ENCODE data around the gene S100A12. TPM values are rescaled to one million over a fixed set of nuclear protein-coding genes. Genes with fewer than 3 reads are reported as not detected.

Gene S100A12
- total and polyA plus RNA-seq, 8 donors, result 1.1 to 178 (median 3.4) TPM

DNA sequence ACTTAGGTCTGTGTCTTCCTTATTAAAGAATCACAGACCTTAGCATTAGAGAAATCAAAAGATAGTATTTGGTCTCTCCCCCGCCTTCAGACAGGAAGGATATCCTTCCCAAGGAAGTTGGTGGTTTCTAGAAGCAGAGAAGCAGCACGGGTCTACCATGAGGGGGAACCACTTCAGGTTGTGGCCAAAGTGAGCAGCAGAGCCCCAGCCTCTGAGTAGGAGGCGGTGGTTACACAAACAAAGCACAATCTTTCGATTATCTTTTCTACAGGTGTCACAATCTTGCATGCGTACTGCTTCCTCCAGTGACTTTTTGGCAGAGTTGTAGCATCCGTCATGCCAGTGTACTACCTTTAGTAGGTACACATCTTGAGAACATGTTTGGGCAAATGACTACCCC, 35.6 kb downstream of the S100A12 start:
- no peak for TF ChIP-seq CTCF (IDR thresholded peaks at IDR 0.05)
- no peaks in the 10 kb centered on the region for H3K36me3 ChIP-seq
- no peak for DNase-seq

GRCh38 chr1:153337980-153338853, 37.2 kb downstream of the S100A12 start:
- no peak overlapping the region for H3K4me3 ChIP-seq
- TF ChIP-seq CTCF (IDR thresholded peaks at IDR 0.05), result no peak
- no peaks in the 10 kb centered on the region for H3K27me3 ChIP-seq
- intact Hi-C loops (cut with DNase I), result no loop called here
- DNase-seq (no peak), ATAC-seq (no peak)
- no peaks in the 10 kb centered on the region for H3K4me1 ChIP-seq
- no peaks in the 10 kb centered on the region for H3K36me3 ChIP-seq
- H3K27ac ChIP-seq, result no peak overlapping the region
- no peaks in the 10 kb centered on the region for H3K9me3 ChIP-seq

More for the DNA sequence above, 35.6 kb downstream of the S100A12 start:
- H3K27ac ChIP-seq, result no peak overlapping the region
- no peaks in the 10 kb centered on the region for H3K9me3 ChIP-seq
- peaks cover 0 to 7% of the 10 kb centered on the region in 2 donors for H3K4me1 ChIP-seq
- ATAC-seq, result no peak
- H3K4me3 ChIP-seq, result no peak overlapping the region
- H3K27me3 ChIP-seq, result no peaks in the 10 kb centered on the region
- intact Hi-C loops (cut with DNase I), result no loop called here

DNA sequence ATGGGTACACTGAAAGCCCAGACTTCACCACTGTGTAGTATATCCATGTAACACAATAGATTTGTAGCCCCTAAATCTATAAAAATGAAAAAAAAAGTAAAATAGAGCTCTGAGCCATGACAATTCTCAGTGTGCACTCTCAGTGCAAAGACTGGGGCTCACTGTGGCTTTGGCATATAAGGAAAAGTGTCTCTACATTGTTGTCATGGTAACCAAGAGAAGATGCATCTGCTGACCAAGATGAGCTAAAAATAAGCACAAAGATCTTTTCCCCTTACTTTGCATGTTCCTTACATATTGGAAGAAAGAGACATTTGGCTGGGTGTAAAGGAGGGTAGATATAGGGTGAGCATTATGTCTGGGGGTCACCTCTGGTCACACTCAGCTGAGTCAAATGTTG, 38.8 kb downstream of the S100A12 start:
- Histone ChIP-seq H3K4me3 (no peak overlapping the region), H3K27ac (no peak overlapping the region), H3K4me1 (no peaks in the 10 kb centered on the region), H3K36me3 (no peaks in the 10 kb centered on the region), H3K9me3 (peaks cover 0 to 5% of the 10 kb centered on the region in 2 donors), H3K27me3 (no peaks in the 10 kb centered on the region)
- intact Hi-C loops (cut with DNase I), result no loop called here
- no peak for TF ChIP-seq CTCF (IDR thresholded peaks at IDR 0.05)
- DNase-seq (no peak), ATAC-seq (no peak)

DNA sequence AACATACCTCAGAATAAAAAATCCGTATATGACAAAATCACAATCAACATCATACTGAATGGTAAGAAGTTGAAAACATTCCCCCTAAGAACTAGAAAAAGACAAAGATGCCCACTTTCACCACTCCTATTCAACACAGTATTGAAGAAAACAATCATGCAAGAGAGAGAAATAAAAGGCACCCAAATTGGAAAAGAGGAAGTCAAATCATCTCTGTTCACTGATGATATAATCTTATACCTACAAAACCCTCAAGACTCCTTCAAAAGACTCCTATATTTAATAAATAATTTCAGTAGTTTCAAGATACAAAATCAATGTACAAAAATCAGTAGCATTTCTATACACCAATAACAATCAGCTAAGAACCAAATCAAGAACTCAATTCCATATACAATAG, 41.5 kb downstream of the S100A12 start:
- Histone ChIP-seq H3K4me1 (no peaks in the 10 kb centered on the region), H3K4me3 (no peak overlapping the region), H3K27me3 (no peaks in the 10 kb centered on the region), H3K9me3 (peaks cover 0 to 13% of the 10 kb centered on the region in 2 donors), H3K27ac (no peak overlapping the region), H3K36me3 (no peaks in the 10 kb centered on the region)
- intact Hi-C loops (cut with DNase I), result no loop called here
- ATAC-seq (no peak), DNase-seq (no peak)
- TF ChIP-seq CTCF (IDR thresholded peaks at IDR 0.05), result no peak

DNA sequence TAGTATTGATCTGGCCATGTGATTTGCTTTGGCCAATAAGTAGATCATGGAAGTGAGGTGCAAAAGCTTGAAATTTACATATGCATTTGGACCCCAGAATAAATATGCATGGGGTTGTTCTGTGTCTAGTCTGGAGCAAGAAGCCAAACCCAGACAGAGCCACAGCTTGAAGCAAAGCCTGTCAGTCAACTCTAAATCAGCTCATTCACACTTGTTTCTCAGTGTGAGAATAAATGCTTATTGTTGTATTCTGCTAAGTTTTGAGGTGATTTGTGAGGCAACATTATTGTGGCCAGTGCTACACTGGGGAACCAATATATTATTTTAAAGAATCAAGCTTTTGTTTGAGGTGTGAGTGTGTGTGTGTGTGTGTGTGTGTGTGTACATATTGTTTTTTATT, 50.5 kb downstream of the S100A12 start:
- TF ChIP-seq CTCF (IDR thresholded peaks at IDR 0.05), result no peak
- intact Hi-C loops (cut with DNase I), result no loop called here
- Histone ChIP-seq H3K4me3 (no peak overlapping the region), H3K36me3 (no peaks in the 10 kb centered on the region), H3K27ac (no peak overlapping the region), H3K27me3 (no peaks in the 10 kb centered on the region), H3K9me3 (peaks cover 0 to 36% of the 10 kb centered on the region in 2 donors), H3K4me1 (no peaks in the 10 kb centered on the region)
- DNase-seq (no peak), ATAC-seq (no peak)

Other genes starting within 250 kb of the S100A12 start
- gene SPRR2G, start 224.7 kb downstream of the S100A12 start, total RNA-seq, result not detected
- not detected for gene SPRR2G, start 224.7 kb downstream of the S100A12 start, polyA plus RNA-seq (ENCODE audit: insufficient read length in 6 of 6)
- not detected for gene LELP1, start 172.2 kb downstream of the S100A12 start, total RNA-seq
- not detected for gene LELP1, start 172.2 kb downstream of the S100A12 start, polyA plus RNA-seq (ENCODE audit: insufficient read length in 6 of 6)
- not detected for gene PRR9, start 158.0 kb downstream of the S100A12 start, total RNA-seq
- not detected for gene PRR9, start 158.0 kb downstream of the S100A12 start, polyA plus RNA-seq (ENCODE audit: insufficient read length in 6 of 6)
- gene LORICRIN, start 115.9 kb downstream of the S100A12 start, total RNA-seq, result not detected
- gene LORICRIN, start 115.9 kb downstream of the S100A12 start, polyA plus RNA-seq (ENCODE audit: insufficient read length in 6 of 6), result not detected
- not detected for gene PGLYRP3, start 62.7 kb downstream of the S100A12 start, total RNA-seq
- not detected for gene PGLYRP3, start 62.7 kb downstream of the S100A12 start, polyA plus RNA-seq (ENCODE audit: insufficient read length in 6 of 6)
- not detected for gene PGLYRP4, start 26.8 kb downstream of the S100A12 start, total RNA-seq
- not detected for gene PGLYRP4, start 26.8 kb downstream of the S100A12 start, polyA plus RNA-seq (ENCODE audit: insufficient read length in 6 of 6)
- 1,000 to 10,000 TPM in 1 of 2 donors, 100 to 1,000 TPM in 1; 193 to 1,552 TPM for gene S100A9, start 17.8 kb downstream of the S100A12 start, total RNA-seq
- 10 to 100 TPM; 17.0 to 45.0 (median 28.3) TPM for gene S100A9, start 17.8 kb downstream of the S100A12 start, polyA plus RNA-seq (ENCODE audit: insufficient read length in 6 of 6)
- gene S100A8, start 15.5 kb upstream of the S100A12 start, total RNA-seq, result 1,000 to 10,000 TPM in 1 of 2 donors, 10 to 100 TPM in 1; 97.7 to 1,365 TPM
- 10 to 100 TPM; 10.2 to 33.2 (median 19.9) TPM for gene S100A8, start 15.5 kb upstream of the S100A12 start, polyA plus RNA-seq (ENCODE audit: insufficient read length in 6 of 6)
- gene S100A7A, start 40.9 kb upstream of the S100A12 start, total RNA-seq, result not detected
- gene S100A7A, start 40.9 kb upstream of the S100A12 start, polyA plus RNA-seq (ENCODE audit: insufficient read length in 6 of 6), result not detected
- gene S100A7, start 85.0 kb upstream of the S100A12 start, total RNA-seq, result not detected
- gene S100A7, start 85.0 kb upstream of the S100A12 start, polyA plus RNA-seq (ENCODE audit: insufficient read length in 6 of 6), result not detected
- 1,000 to 10,000 TPM; 1,672 to 1,797 TPM for gene S100A6, start 160.4 kb upstream of the S100A12 start, total RNA-seq
- gene S100A6, start 160.4 kb upstream of the S100A12 start, polyA plus RNA-seq (ENCODE audit: insufficient read length in 6 of 6), result 100 to 1,000 TPM; 156 to 248 (median 183) TPM
- under 1 TPM in 1 of 2 donors, not detected in 1; 0.42 TPM for gene S100A5, start 165.3 kb upstream of the S100A12 start, total RNA-seq
- gene S100A5, start 165.3 kb upstream of the S100A12 start, polyA plus RNA-seq (ENCODE audit: insufficient read length in 6 of 6), result under 1 TPM in 3 of 6 donors, not detected in 3; 0.18 to 0.38 (median 0.34) TPM
- gene S100A4, start 170.2 kb upstream of the S100A12 start, total RNA-seq, result 1,000 to 10,000 TPM in 1 of 2 donors, 100 to 1,000 TPM in 1; 257 to 1,192 TPM
- gene S100A4, start 170.2 kb upstream of the S100A12 start, polyA plus RNA-seq (ENCODE audit: insufficient read length in 6 of 6), result 10 to 100 TPM; 15.0 to 24.6 (median 21.9) TPM
- 1 to 10 TPM; 1.7 to 7.7 TPM for gene S100A3, start 173.6 kb upstream of the S100A12 start, total RNA-seq
- under 1 TPM in 2 of 6 donors, not detected in 4; 0.20 to 0.58 TPM for gene S100A3, start 173.6 kb upstream of the S100A12 start, polyA plus RNA-seq (ENCODE audit: insufficient read length in 6 of 6)
- gene S100A2, start 190.2 kb upstream of the S100A12 start, total RNA-seq, result 10 to 100 TPM in 1 of 2 donors, 1 to 10 TPM in 1; 7.1 to 25.9 TPM
- gene S100A2, start 190.2 kb upstream of the S100A12 start, polyA plus RNA-seq (ENCODE audit: insufficient read length in 6 of 6), result 1 to 10 TPM in 4 of 6 donors, under 1 TPM in 2; 0.51 to 1.3 (median 1.0) TPM
- 100 to 1,000 TPM; 118 to 145 TPM for gene S100A16, start 237.5 kb upstream of the S100A12 start, total RNA-seq
- 100 to 1,000 TPM; 129 to 160 (median 145) TPM for gene S100A16, start 237.5 kb upstream of the S100A12 start, polyA plus RNA-seq (ENCODE audit: insufficient read length in 6 of 6)
- gene S100A14, start 240.7 kb upstream of the S100A12 start, total RNA-seq, result 100 to 1,000 TPM in 1 of 2 donors, 10 to 100 TPM in 1; 100.0 to 152 TPM
- gene S100A14, start 240.7 kb upstream of the S100A12 start, polyA plus RNA-seq (ENCODE audit: insufficient read length in 6 of 6), result 100 to 1,000 TPM in 5 of 6 donors, 10 to 100 TPM in 1; 94.9 to 179 (median 150) TPM

Data from left lung (tissue), 10 donors.